Glomerular endothelial cell (primary cell): Measurements from ENCODE around the gene MSRB3. TPM values are rescaled to one million over a fixed set of nuclear protein-coding genes. Genes with fewer than 3 reads are reported as not detected.
"Not testable (repeated sequence)": the region's sequence is repeated elsewhere in the genome, so short reads cannot be mapped to it uniquely, and the experiment has no call there.

Source experiments
- DNase-seq: peaks from one replicate; pipeline ENCODE4 v3.0.0-alpha.2; 2011; ENCODE audit warnings: low read depth, low spot score; ENCODE audit errors: extremely low read depth
- total RNA-seq: library from RNA; depleted of rRNA; stranded (reverse); fragments of >200 nt; gene quantifications from 2 replicates; pipeline ENCODE4 v1.2.3, GENCODE V29; 2015

MSRB3 gene
- total RNA-seq, 1 donor from 2014 or later = 35.3 TPM

DNA sequence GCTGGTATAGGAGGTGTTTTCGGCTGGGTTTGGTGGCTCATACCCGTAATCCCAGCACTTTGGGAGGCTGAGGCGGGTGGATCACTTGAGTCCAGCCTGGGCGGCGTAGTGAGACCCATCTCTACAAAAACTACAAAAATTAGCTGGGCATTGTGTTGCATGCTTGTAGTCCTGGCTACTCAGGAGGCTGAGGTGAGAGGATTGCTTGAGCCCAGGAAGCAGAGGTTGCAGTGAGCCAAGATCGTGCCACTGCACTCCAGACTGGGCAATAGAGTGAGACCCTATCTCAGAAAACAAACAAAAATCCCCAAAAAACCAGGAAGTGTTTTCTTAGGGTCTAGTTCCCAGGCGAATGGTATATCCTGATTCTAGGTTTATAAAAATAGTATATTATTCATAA is 7.0 kb downstream of the MSRB3 start:
- DNase-seq = not testable (repeated sequence)

DNA sequence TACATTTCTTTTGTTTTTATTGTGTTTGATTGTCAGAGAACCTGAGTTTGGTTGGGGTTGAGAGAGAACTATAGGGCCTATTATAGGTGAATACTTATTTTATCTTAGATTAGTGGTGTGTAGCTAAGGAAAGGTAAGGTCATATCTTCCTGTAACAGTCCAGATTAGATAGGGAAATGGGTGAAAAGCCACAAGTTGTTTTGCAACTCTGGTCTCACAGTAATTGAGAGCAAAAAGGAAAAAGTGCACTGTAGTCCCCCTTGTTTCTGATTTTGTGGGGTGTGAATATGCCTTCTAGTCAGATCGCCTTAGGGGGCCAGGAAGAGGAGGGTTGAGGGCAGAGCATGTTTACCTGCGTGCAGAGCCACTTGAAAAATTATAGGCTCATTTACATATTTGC is 8.9 kb downstream of the MSRB3 start:
- DNase-seq = no peak

- no peak for DNase-seq
Measured at GRCh38 chr12:65292241-65292640, 13.8 kb downstream of the MSRB3 start.

DNA sequence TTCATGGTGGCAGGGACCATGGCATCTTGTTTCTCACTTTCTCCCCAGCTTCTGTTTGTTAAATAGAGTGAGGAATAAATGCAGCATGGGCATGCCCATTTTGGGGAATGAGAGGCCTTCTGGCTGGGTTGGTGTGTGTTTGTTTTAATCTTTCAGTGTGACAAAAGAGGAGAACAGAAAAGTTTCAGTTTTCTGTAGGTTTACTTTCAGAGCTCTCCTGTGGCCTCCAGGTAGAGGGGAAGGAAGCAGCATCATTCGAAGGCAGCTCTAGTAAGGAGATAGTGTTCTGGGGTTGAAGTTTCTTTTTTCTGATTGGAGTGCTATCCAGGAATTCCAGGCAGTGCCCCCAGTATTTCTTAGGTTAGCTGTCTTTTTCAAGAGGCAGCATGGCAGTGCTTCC is 15.3 kb downstream of the MSRB3 start:
- no peak for DNase-seq

DNA sequence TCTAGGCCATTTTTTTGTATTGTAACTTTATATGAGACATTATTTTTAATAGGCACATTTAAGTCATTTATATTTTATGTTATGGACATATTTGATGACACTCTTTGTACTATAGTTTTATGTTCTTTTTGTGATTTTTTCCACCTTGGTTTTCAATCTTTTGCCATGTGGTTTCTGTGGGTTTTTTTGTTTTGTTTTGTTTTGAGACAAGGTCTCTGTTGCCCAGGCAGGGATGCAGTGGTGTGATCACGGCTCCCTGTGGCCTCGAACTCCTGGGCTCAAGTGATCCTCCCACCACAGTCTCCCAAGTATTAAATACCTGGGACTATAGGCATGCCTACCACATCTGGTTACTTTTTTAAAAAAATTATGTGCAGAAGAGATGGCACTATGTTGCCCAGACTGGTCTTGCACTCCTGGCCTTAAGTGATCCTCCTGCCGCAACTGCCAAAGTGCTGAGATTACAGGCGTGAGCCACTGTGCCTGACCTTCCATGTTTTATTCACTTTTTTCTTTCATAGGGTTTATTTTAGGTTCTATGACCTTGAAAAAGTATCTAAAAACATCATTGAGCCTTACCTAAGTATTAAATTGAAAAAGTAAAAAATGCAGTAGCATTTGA is 16.3 kb downstream of the MSRB3 start:
- no peak for DNase-seq

DNA sequence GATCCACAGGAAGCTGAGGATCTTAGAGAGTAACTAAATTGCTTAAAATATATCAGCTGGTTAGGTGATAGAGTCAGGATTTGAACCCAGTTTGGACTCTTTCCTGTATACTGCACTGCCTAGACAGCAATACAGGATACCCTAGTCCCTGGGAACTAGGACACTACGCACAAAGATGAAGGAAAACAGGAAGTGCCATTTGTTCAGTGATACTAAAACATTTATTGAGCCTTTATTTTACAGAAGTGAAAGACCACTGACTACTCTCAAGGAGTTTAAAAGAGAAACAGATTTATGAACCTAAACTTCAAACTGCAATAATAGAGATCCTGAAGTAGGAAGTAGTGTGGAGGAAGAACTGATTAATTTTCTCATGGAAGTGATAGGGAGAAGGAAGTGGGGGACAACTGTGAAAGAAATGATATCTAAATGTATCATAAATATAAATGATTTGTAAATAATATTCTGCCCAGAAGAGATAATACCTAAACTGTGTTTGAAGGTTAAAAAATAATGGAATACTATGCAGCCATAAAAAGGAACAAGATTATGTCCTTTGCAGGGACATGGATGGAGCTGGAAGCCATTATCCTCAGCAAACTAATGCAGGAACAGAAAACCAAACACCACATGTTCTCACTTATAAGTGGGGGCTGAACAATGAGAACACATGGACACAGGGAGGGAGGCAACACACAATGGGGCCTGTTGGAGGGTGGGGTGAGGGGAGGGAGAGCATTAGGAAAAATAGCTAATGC is 18.2 kb downstream of the MSRB3 start:
- no peak for DNase-seq

GRCh38 chr12:65300097-65300496 is 21.6 kb downstream of the MSRB3 start:
- no peak for DNase-seq

DNA sequence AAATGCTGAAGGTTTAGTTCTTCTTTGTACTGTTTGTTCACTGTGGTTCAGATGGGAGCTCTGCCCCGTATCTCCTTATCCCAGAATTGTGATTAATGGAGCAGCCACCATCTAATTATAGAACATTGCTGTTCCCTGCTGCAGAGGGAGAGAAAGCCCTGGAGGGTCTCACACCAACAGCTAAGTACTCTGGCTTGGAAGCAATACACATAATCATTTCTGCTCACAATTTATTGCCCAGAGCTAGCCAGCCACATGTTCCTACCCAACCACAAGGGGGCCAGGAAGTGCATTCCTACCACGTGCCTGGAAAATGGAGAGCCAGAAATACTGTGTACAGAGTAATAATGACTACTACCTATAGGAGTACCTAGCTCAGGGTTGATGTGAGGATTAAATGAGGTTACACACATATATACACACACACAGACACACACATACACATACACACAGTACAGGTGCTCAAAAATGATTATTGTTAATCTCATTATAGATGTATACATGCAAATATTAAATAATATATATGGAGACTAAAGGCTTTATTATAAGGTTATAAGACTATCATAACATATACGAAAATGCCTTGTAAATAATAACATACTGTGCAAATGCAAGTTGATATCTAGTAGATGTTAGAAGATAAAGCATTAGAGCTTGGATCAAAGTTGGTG is 22.3 kb downstream of the MSRB3 start:
- DNase-seq = no peak

DNA sequence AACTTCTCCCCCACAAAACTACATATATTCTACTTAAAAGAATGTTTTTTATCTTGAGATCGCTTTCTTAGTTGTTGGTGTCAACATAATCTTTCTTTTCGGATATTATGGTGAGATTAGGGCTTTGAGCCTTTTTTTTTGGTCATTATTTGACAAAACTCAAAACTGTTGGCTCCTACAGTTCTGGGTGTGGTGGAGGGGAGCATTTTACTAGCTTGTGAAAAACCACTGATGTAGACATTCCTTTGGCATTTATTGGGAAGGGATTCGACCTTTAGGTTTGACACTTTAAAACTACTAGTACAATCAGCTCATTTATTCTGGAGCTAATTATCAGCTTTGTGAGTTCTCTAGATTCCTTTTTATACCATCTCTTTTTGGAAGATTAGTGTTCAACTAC is 24.4 kb downstream of the MSRB3 start:
- DNase-seq = no peak

- no peak for DNase-seq
Measured at GRCh38 chr12:65305346-65305950, 27.0 kb downstream of the MSRB3 start.

DNA sequence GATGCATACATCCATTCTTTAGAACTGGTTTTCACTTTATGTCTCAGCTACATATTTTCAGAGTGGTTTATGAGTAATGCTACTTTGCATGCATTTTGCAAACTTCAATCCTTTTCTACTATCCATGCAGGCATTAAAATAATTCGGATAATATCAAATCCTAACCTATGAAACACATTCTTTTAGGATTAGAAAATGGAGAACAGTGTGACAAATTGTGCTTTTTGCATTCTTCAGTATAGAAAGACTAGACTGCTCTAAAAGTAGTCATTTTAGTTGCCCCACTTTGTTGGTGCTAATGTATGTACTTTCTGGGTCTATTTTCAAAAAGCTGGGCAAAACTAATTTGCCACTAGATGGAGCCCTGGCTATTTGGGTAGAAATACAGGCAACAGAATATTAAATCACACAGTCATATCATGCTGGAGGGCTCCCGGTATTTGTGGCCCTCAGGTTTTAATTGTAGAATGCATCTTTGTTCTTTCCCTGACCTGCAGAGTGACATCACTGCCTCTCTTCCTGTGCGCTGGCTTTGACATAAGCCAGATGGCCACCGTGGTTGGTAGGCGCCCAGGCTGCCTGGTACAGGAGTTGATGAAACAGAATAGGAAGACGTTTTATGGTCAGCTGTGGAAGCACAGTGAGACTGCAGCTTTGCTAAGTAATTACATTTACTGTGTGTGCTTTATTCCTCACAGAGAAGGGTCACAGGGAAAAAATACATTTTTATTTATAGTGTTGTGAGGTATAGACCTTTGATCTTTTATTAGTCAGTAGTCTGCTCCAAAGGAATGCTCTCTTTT is 28.1 kb downstream of the MSRB3 start:
- DNase-seq = peak; percentile 52

DNA sequence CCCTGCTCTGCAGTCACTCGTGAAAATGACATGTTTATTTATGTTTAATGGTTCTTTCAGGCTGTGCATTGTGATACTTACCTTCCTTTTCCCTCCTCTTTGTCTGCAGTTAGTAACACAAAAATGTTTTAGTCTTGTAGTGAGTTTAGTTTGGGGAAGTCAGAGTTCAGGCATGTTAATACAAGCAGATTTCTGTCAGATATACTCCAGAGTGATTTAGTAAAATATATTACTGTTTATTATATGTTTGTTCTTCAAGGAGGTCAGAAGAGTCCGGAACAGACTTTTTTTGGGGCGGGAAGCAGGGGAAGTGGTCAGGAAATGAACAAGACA is 28.7 kb downstream of the MSRB3 start:
- no peak for DNase-seq

- DNase-seq = peak; percentile 52
Measured at GRCh38 chr12:65308006-65308405, 29.5 kb downstream of the MSRB3 start.

GRCh38 chr12:65308601-65309071 is 30.2 kb downstream of the MSRB3 start:
- DNase-seq = peak; percentile 63

GRCh38 chr12:65311260-65311659 is 32.8 kb downstream of the MSRB3 start:
- no peak for DNase-seq

GRCh38 chr12:65313719-65314317 is 35.3 kb downstream of the MSRB3 start:
- DNase-seq = peak; percentile 23

DNA sequence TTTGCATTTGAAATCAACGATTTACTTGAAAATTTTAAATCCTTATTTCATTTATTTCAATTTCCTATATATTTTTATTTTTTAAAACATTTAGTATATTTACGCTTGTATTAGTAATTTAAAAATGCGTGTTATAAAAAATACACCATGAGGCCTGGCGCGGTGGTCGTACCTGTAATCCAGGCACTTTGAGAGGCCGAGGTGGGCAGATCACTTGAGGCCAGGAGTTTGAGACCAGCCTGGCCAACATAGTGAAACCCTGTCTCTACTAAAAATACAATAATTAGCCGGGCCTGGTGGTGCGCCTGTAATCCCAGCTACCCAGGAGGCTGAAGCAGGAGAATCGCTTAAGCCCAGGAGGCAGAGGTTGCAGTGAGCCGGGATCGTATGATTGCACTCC is 36.8 kb downstream of the MSRB3 start:
- not testable (repeated sequence) for DNase-seq

GRCh38 chr12:65318186-65318685 is 39.8 kb downstream of the MSRB3 start:
- DNase-seq = no peak

DNA sequence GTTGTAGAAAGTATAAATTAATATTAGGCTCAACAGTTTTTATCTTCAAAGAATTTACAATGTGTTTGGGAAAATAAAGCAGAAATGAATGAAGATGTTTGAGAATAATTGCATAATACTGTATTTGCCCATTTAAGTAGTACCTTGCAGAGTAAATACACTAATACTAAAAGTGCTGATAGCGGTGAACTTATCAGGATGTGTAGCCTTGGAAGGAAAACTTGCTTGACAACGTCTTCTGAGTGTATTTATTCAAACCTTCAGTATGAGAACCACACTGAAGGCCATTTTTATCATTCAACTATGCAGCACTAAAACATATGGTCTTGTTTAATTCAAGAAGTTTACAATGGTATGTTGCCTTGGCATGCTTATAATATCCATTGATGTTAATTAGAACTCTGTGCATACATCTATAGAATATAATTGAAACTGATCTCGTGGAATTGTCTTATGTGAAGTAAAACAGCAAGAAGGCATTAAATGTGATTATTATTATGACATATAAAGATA is 41.3 kb downstream of the MSRB3 start:
- DNase-seq = no peak

DNA sequence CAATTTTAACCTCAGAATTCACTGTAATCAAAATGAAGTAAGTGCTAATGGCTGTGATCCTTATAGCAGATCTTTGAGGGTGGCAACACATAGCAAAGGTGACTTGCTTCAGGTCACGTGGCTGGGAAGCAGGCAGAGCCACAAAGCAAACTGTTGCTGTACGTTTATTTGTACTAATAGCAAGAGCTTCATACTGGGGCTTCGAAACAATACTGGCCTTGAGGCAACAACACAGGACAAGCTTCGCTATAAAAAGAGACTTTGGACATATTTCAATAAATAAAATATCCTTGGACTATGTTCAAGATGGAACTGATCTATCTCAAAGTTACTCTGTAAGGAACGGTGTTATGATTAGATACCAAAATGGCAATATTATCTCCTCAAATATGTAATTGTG is 44.6 kb downstream of the MSRB3 start:
- no peak for DNase-seq
